Measurements from ENCODE around the gene DNTT. TPM values are rescaled to one million over a fixed set of nuclear protein-coding genes. Genes with fewer than 3 reads are reported as not detected.

Gene DNTT
- total and polyA plus RNA-seq, 5 donors = not detected

DNA sequence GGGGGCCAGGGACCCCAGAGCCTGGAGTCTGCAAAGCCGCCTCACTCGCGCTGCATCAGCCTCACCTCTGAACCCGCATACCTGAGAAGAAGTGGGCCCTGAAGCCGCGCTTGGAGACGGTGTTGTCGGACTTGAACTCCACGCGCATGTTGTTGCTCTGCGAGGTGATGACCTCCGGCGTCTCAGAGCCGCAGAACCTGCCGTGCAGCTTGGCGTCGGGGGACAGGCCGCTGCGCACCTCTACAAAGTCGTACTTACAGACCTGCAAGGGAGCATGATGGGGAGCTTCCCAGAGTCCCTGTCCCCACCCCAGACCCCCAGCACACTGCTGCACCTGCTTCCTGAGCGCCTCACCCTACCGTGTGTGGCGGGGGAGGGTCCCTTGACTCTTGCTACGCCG lies 80.3 kb downstream of the DNTT start:
- WGBS = 71% methylated on average over 25 of the region's 25 CpGs
- ATAC-seq (no peak), DNase-seq (no peak)

DNA sequence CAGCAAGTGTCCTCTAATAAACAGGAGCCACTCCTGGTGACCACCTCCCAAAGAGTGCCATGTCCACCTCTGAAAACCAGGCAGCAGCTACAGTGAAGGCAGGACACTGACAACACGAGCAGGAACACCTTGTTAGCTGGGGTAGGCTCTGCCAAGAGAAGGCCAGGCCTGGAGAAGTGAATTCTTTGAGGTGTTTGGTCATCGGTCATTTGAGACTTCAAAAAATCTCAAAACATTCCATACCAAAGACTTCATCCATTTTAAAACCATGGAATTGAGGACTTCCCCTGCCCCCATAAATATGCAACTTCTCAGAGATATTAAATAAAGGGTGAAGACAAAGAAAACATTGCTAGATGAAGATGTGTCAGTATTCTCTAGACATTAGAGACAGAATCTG lies 82.9 kb downstream of the DNTT start:
- Histone ChIP-seq H3K9me3 (ENCODE audit: control insufficient read depth, low read length) (no peaks in the 10 kb centered on the region), H3K4me3 (ENCODE audit: low read length) (no peak overlapping the region), H3K4me1 (ENCODE audit: control insufficient read depth, insufficient read depth, low read length) (peaks cover 3% of the 10 kb centered on the region), H3K27ac (ENCODE audit: low read length) (no peak overlapping the region), H3K27me3 (ENCODE audit: control insufficient read depth, insufficient read depth) (no peaks in the 10 kb centered on the region)
- ATAC-seq = no peak
- no peak for DNase-seq
- WGBS = 66% methylated on average over 2 of the region's 2 CpGs
- intact Hi-C loops (cut with DNase I) = loop anchor here in 1 of 4 donors (10.0 kb wide), 1 partner anchor 358 kb away; no protein-coding TSS in a partner anchor

More for the DNA sequence above, 80.3 kb downstream of the DNTT start:
- Histone ChIP-seq H3K27ac (ENCODE audit: low read length) (no peak overlapping the region), H3K4me3 (ENCODE audit: low read length) (no peak overlapping the region), H3K27me3 (ENCODE audit: control insufficient read depth, insufficient read depth) (no peaks in the 10 kb centered on the region), H3K9me3 (ENCODE audit: control insufficient read depth, low read length) (no peaks in the 10 kb centered on the region), H3K4me1 (ENCODE audit: control insufficient read depth, insufficient read depth, low read length) (no peaks in the 10 kb centered on the region)
- intact Hi-C loops (cut with DNase I) = loop anchor here in 1 of 4 donors (10.0 kb wide), 1 partner anchor 360 kb away; no protein-coding TSS in a partner anchor

GRCh38 chr10:96387601-96388000 lies 83.4 kb downstream of the DNTT start:
- Histone ChIP-seq H3K27ac (ENCODE audit: low read length) (no peak overlapping the region), H3K27me3 (ENCODE audit: control insufficient read depth, insufficient read depth) (no peaks in the 10 kb centered on the region), H3K4me3 (ENCODE audit: low read length) (no peak overlapping the region), H3K4me1 (ENCODE audit: control insufficient read depth, insufficient read depth, low read length) (peaks cover 3% of the 10 kb centered on the region), H3K9me3 (ENCODE audit: control insufficient read depth, low read length) (no peaks in the 10 kb centered on the region)
- intact Hi-C loops (cut with DNase I) = loop anchor here in 1 of 4 donors (10.0 kb wide), 1 partner anchor 357 kb away; no protein-coding TSS in a partner anchor
- DNase-seq (no peak), ATAC-seq (no peak)
- 77% methylated on average over 7 of the region's 7 CpGs for WGBS

Other genes with a start within 250 kb of the DNTT start
- gene ZNF518A, start 174.1 kb upstream of the DNTT start, total RNA-seq = 10 to 100 TPM; 13.2 to 13.7 (median 13.3) TPM
- 2.7 TPM for gene ZNF518A, start 174.1 kb upstream of the DNTT start, polyA plus RNA-seq
- gene BLNK, start 32.9 kb upstream of the DNTT start, total RNA-seq = 1 to 10 TPM; 1.4 to 2.1 (median 1.7) TPM
- 0.59 TPM for gene BLNK, start 32.9 kb upstream of the DNTT start, polyA plus RNA-seq
- not detected for gene OPALIN, start 54.6 kb downstream of the DNTT start, total RNA-seq
- not detected for gene OPALIN, start 54.6 kb downstream of the DNTT start, polyA plus RNA-seq
- 1 to 10 TPM; 1.4 to 5.2 (median 2.6) TPM for gene TLL2, start 209.5 kb downstream of the DNTT start, total RNA-seq
- 1.9 TPM for gene TLL2, start 209.5 kb downstream of the DNTT start, polyA plus RNA-seq